OCI-LY1 (cell line): ENCODE measurements around the gene FUT1.

Experiments used
- H2AFZ ChIP-seq: fragments of 200-600 bp; sonication (generic), shearing (Covaris generic); 2 replicates; pipeline ENCODE4 v1.6.0; 2014; ENCODE audit warnings: antibody characterized with exemption, mild to moderate bottlenecking, low read length
- H3F3A ChIP-seq: fragments of 200-600 bp; sonication (generic), shearing (Covaris generic); 2 replicates; pipeline ENCODE4 v1.6.0; 2014; ENCODE audit warnings: mild to moderate bottlenecking, antibody characterized with exemption, low read length, moderate library complexity; ENCODE audit not compliant: insufficient read depth
- H3K27ac ChIP-seq: fragments of 200-600 bp; sonication (generic); 2 replicates; pipeline ENCODE4 v1.5.1; 2014; ENCODE audit warnings: low read length, mixed run types, mild to moderate bottlenecking, low read depth; ENCODE audit not compliant: poor library complexity, severe bottlenecking
- H3K27me3 ChIP-seq: fragments of 200-600 bp; sonication (generic); 2 replicates; pipeline ENCODE4 v1.6.0; 2014; ENCODE audit warnings: antibody characterized with exemption, mild to moderate bottlenecking, low read length, moderate library complexity; ENCODE audit not compliant: insufficient read depth
- H3K36me3 ChIP-seq: fragments of 200-600 bp; sonication (generic); 2 replicates; pipeline ENCODE4 v1.6.1; 2014; ENCODE audit warnings: mild to moderate bottlenecking, antibody characterized with exemption, low read length, moderate library complexity, mixed read lengths; ENCODE audit not compliant: insufficient read depth
- H3K4me1 ChIP-seq: fragments of 200-600 bp; sonication (generic); 2 replicates; pipeline ENCODE4 v1.5.1; 2014; ENCODE audit warnings: mild to moderate bottlenecking, low read length, moderate library complexity; ENCODE audit not compliant: insufficient read depth, severe bottlenecking
- H3K4me2 ChIP-seq: fragments of 200-600 bp; sonication (generic), shearing (Covaris generic); 2 replicates; pipeline ENCODE4 v1.6.1; 2014; ENCODE audit warnings: low read length
- H3K4me3 ChIP-seq: fragments of 200-600 bp; sonication (generic); 2 replicates; pipeline ENCODE4 v1.5.1; 2014; ENCODE audit warnings: low read length, low read depth, mild to moderate bottlenecking, mixed read lengths; ENCODE audit not compliant: poor library complexity, severe bottlenecking
- H3K79me2 ChIP-seq: fragments of 200-600 bp; shearing (Covaris generic); 2 replicates; pipeline ENCODE4 v1.6.1; 2016; ENCODE audit warnings: mixed run types, low read length, mixed read lengths; ENCODE audit not compliant: insufficient read depth
- H3K9ac ChIP-seq: fragments of 200-600 bp; sonication (generic), shearing (Covaris generic); 2 replicates; pipeline ENCODE4 v1.6.1; 2014; ENCODE audit warnings: mild to moderate bottlenecking, low read length, mixed read lengths
- H3K9me2 ChIP-seq: fragments of 200-600 bp; sonication (generic), shearing (Covaris generic); 2 replicates; pipeline ENCODE4 v1.6.1; 2014; ENCODE audit warnings: low read depth, mild to moderate bottlenecking, low read length, mixed read lengths
- H3K9me3 ChIP-seq: fragments of 200-600 bp; shearing (Covaris generic); 2 replicates; pipeline ENCODE4 v1.6.1; 2014; ENCODE audit warnings: low read length, mixed read lengths
- H4K20me1 ChIP-seq: fragments of 200-600 bp; sonication (generic), shearing (Covaris generic); 2 replicates; pipeline ENCODE4 v1.6.0; 2016; ENCODE audit warnings: mild to moderate bottlenecking, low read length; ENCODE audit not compliant: insufficient read depth
- CTCF ChIP-seq: fragments of 200-600 bp; sonication (generic), shearing (Covaris generic); IDR thresholded peaks from 2 replicates; pipeline ENCODE4 v1.5.1; 2017; ENCODE audit warnings: mild to moderate bottlenecking, antibody characterized with exemption, low read length, moderate library complexity, mixed read lengths
- EZH2 ChIP-seq: fragments of 200-600 bp; sonication (generic), shearing (Covaris generic); IDR thresholded peaks from 2 replicates; pipeline ENCODE4 v1.8.0; 2017; ENCODE audit warnings: borderline replicate concordance, mixed run types, mild to moderate bottlenecking, antibody characterized with exemption, low read length, moderate library complexity, mixed read lengths

The FUT1 gene

GRCh38 chr19:48797103-48797502 is 44.7 kb upstream of the FUT1 start:
- Histone ChIP-seq H3K79me2 (no peaks in the 10 kb centered on the region), H3K27ac (no peak overlapping the region), H4K20me1 (no peaks in the 10 kb centered on the region), H3K4me3 (no peak overlapping the region), H3K4me1 (peaks cover 3% of the 10 kb centered on the region), H3K9me2 (no peaks in the 10 kb centered on the region), H3K9me3 (no peaks in the 10 kb centered on the region), H3K36me3 (no peaks in the 10 kb centered on the region), H3F3A (no peaks in the 10 kb centered on the region; the same call in 1 of the 2 replicates), H3K27me3 (peaks cover 5% of the 10 kb centered on the region; the same call in 1 of the 2 replicates), H3K4me2 (no peak overlapping the region), H2AFZ (no peak overlapping the region), H3K9ac (no peak overlapping the region)
- TF ChIP-seq CTCF (no peak), EZH2 (no peak)

- Histone ChIP-seq H3K36me3 (no peaks in the 10 kb centered on the region), H3K9me2 (no peaks in the 10 kb centered on the region), H3K27ac (no peak overlapping the region), H3K4me1 (peaks cover 3% of the 10 kb centered on the region), H3K4me3 (no peak overlapping the region), H3K27me3 (peaks cover 5% of the 10 kb centered on the region; the same call in 1 of the 2 replicates), H3F3A (no peaks in the 10 kb centered on the region; the same call in 1 of the 2 replicates), H4K20me1 (no peaks in the 10 kb centered on the region), H2AFZ (no peak overlapping the region), H3K9ac (no peak overlapping the region), H3K79me2 (no peaks in the 10 kb centered on the region), H3K9me3 (no peaks in the 10 kb centered on the region), H3K4me2 (no peak overlapping the region)
- no peak for TF ChIP-seq EZH2
- no peak for TF ChIP-seq CTCF
Measured at GRCh38 chr19:48796298-48797083, 44.0 kb upstream of the FUT1 start.

- H3K36me3 ChIP-seq: no peaks in the 10 kb centered on the region
- H3K4me2 ChIP-seq: peak overlapping the region; percentile 75; the same call in 1 of the 2 replicates
- no peak overlapping the region for H2AFZ ChIP-seq
- H3K4me3 ChIP-seq: peak overlapping the region; percentile 62
- no peaks in the 10 kb centered on the region for H3K79me2 ChIP-seq
- no peaks in the 10 kb centered on the region; the same call in 1 of the 2 replicates for H3F3A ChIP-seq
- no peak overlapping the region for H3K9ac ChIP-seq
- TF ChIP-seq EZH2 (no peak), CTCF (no peak)
- H3K9me2 ChIP-seq: no peaks in the 10 kb centered on the region
- H4K20me1 ChIP-seq: no peaks in the 10 kb centered on the region
- H3K4me1 ChIP-seq: peaks cover 3% of the 10 kb centered on the region
- H3K9me3 ChIP-seq: no peaks in the 10 kb centered on the region
- H3K27ac ChIP-seq: no peak overlapping the region
- H3K27me3 ChIP-seq: peaks cover 5% of the 10 kb centered on the region; the same call in 1 of the 2 replicates
Measured at GRCh38 chr19:48795685-48796070, 43.2 kb upstream of the FUT1 start.
